ENCODE measurements around the gene PES1.
"Not testable (repeated sequence)": the region's sequence is repeated elsewhere in the genome, so short reads cannot be mapped to it uniquely, and the experiment has no call there.

PES1 gene

GRCh38 chr22:30568137-30568805, 23.4 kb downstream of the PES1 start:
- Histone ChIP-seq H3K27me3 (ENCODE audit: control insufficient read depth in 5 of 5, insufficient read depth in 4 of 5, low read length in 5 of 5) (peaks cover 4 to 10% (median 8%) of the 10 kb centered on the region in 5 donors), H3K9me3 (ENCODE audit: control insufficient read depth in 5 of 5, low read length in 5 of 5) (no peaks in the 10 kb centered on the region), H3K36me3 (ENCODE audit: control insufficient read depth in 5 of 5, insufficient read depth in 5 of 5, low read length in 5 of 5) (no peaks in the 10 kb centered on the region), H3K4me1 (ENCODE audit: control insufficient read depth in 5 of 5, insufficient read depth in 5 of 5, low read length in 5 of 5) (no peaks in the 10 kb centered on the region), H3K4me3 (ENCODE audit: low read depth in 1 of 5, low read length in 5 of 5) (no peak overlapping the region), H3K9ac (ENCODE audit: low read length in 5 of 5) (no peak overlapping the region), H3K27ac (ENCODE audit: low read depth, low read length) (no peak overlapping the region)

- not testable (repeated sequence) for H3K36me3 ChIP-seq (ENCODE audit: control insufficient read depth in 5 of 5, insufficient read depth in 5 of 5, low read length in 5 of 5); H3K27ac ChIP-seq (ENCODE audit: low read depth, low read length); H3K4me1 ChIP-seq (ENCODE audit: control insufficient read depth in 5 of 5, insufficient read depth in 5 of 5, low read length in 5 of 5); H3K9ac ChIP-seq (ENCODE audit: low read length in 5 of 5); H3K4me3 ChIP-seq (ENCODE audit: low read depth in 1 of 5, low read length in 5 of 5); H3K9me3 ChIP-seq (ENCODE audit: control insufficient read depth in 5 of 5, low read length in 5 of 5)
- peaks cover 4 to 14% (median 8%) of the 10 kb centered on the region in 5 donors for H3K27me3 ChIP-seq (ENCODE audit: control insufficient read depth in 5 of 5, insufficient read depth in 4 of 5, low read length in 5 of 5)
These were observed 24.4 kb downstream of the PES1 start for GRCh38 chr22:30567277-30567676.

DNA sequence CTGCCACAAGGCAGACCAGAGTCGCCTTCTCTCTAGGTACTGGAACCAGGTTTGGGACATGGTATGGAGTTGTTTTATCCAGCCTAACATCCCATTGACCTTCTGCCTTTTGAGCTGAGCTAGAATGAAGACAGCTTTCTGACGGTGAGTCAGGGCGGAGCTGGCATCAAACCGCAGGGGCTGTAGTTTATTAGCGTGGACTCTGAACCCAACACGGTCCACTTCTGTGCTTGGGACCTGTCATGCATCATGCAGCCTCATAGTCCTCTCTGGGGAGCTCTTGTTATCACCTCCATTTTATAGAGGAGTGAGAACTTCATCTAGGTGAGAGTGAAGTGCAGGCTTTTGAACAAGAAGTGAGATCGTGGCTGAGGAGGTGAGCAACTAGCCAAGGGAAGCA, 25.6 kb downstream of the PES1 start:
- no peaks in the 10 kb centered on the region for H3K36me3 ChIP-seq (ENCODE audit: control insufficient read depth in 5 of 5, insufficient read depth in 5 of 5, low read length in 5 of 5)
- H3K9me3 ChIP-seq (ENCODE audit: control insufficient read depth in 5 of 5, low read length in 5 of 5), result no peaks in the 10 kb centered on the region
- no peak overlapping the region for H3K9ac ChIP-seq (ENCODE audit: low read length in 5 of 5)
- H3K4me3 ChIP-seq (ENCODE audit: low read depth in 1 of 5, low read length in 5 of 5), result no peak overlapping the region
- no peak overlapping the region for H3K27ac ChIP-seq (ENCODE audit: low read depth, low read length)
- H3K4me1 ChIP-seq (ENCODE audit: control insufficient read depth in 5 of 5, insufficient read depth in 5 of 5, low read length in 5 of 5), result no peaks in the 10 kb centered on the region
- H3K27me3 ChIP-seq (ENCODE audit: control insufficient read depth in 5 of 5, insufficient read depth in 4 of 5, low read length in 5 of 5), result peaks cover 8 to 20% (median 12%) of the 10 kb centered on the region in 5 donors

- Histone ChIP-seq H3K9me3 (ENCODE audit: control insufficient read depth in 5 of 5, low read length in 5 of 5) (no peaks in the 10 kb centered on the region), H3K27ac (ENCODE audit: low read depth, low read length) (no peak overlapping the region), H3K4me3 (ENCODE audit: low read depth in 1 of 5, low read length in 5 of 5) (no peak overlapping the region), H3K36me3 (ENCODE audit: control insufficient read depth in 5 of 5, insufficient read depth in 5 of 5, low read length in 5 of 5) (no peaks in the 10 kb centered on the region), H3K27me3 (ENCODE audit: control insufficient read depth in 5 of 5, insufficient read depth in 4 of 5, low read length in 5 of 5) (peaks cover 8 to 21% (median 11%) of the 10 kb centered on the region in 5 donors), H3K9ac (ENCODE audit: low read length in 5 of 5) (no peak overlapping the region), H3K4me1 (ENCODE audit: control insufficient read depth in 5 of 5, insufficient read depth in 5 of 5, low read length in 5 of 5) (no peaks in the 10 kb centered on the region)
These were observed 26.4 kb downstream of the PES1 start for GRCh38 chr22:30565341-30565740.

DNA sequence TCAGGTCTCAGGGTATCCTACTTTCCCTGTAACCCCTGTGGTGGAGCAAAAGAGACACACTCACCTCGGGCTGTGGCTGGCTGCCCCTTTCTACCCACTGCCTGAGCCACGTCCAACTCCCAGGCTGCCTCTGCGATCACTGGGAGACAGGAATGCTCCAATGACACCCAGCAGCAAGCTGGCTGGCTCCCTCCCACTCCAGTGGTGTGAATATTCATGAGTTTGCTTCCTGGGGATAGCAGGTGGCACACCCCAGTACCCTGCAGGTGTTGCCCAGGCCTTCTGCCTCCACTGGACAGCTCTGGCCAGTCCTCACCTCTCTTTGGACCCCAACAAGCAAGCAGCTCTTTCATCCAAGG, 27.0 kb downstream of the PES1 start:
- Histone ChIP-seq H3K9ac (ENCODE audit: low read length in 5 of 5) (no peak overlapping the region), H3K4me1 (ENCODE audit: control insufficient read depth in 5 of 5, insufficient read depth in 5 of 5, low read length in 5 of 5) (no peaks in the 10 kb centered on the region), H3K27ac (ENCODE audit: low read depth, low read length) (no peak overlapping the region), H3K9me3 (ENCODE audit: control insufficient read depth in 5 of 5, low read length in 5 of 5) (no peaks in the 10 kb centered on the region), H3K4me3 (ENCODE audit: low read depth in 1 of 5, low read length in 5 of 5) (no peak overlapping the region), H3K36me3 (ENCODE audit: control insufficient read depth in 5 of 5, insufficient read depth in 5 of 5, low read length in 5 of 5) (no peaks in the 10 kb centered on the region), H3K27me3 (ENCODE audit: control insufficient read depth in 5 of 5, insufficient read depth in 4 of 5, low read length in 5 of 5) (peaks cover 8 to 22% (median 11%) of the 10 kb centered on the region in 5 donors)

DNA sequence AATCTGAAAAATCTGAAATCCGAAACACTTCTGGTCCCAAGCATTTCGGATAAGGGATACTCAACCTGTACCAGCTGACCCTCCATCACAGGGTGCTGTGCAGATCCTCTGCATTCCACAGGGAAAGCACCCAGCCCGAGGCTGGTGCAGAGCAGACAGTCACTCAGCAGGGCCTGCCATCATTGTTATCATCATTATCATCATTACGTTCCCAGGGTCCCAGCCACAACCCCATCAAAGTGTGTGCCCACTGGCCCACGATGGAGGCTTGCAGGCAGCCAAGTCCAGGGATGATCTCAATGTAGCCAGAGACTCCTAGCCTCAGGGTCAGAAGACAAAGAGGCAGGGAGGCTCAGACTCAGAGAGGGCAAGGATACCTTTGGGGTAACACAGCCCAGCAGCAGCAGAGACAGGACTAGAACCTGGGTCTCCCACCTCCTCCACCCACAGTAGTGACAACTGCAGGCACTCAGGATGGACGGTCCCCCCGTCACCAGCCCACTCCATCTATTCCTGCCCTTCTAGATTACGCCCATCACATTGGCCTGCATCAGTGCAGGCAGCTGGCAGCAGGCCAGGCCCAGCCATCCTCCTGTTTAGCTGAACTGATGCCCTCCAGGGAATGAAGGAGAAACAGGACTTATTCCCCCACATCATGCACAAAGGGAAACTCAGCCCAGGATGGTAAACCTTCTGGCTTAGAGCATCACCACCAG, 27.5 kb downstream of the PES1 start:
- H3K27me3 ChIP-seq (ENCODE audit: control insufficient read depth in 5 of 5, insufficient read depth in 4 of 5, low read length in 5 of 5), result peaks cover 8 to 25% (median 10%) of the 10 kb centered on the region in 5 donors
- H3K9me3 ChIP-seq (ENCODE audit: control insufficient read depth in 5 of 5, low read length in 5 of 5), result no peaks in the 10 kb centered on the region
- H3K4me1 ChIP-seq (ENCODE audit: control insufficient read depth in 5 of 5, insufficient read depth in 5 of 5, low read length in 5 of 5), result no peaks in the 10 kb centered on the region
- H3K4me3 ChIP-seq (ENCODE audit: low read depth in 1 of 5, low read length in 5 of 5), result no peak overlapping the region
- H3K36me3 ChIP-seq (ENCODE audit: control insufficient read depth in 5 of 5, insufficient read depth in 5 of 5, low read length in 5 of 5), result no peaks in the 10 kb centered on the region
- H3K9ac ChIP-seq (ENCODE audit: low read length in 5 of 5), result no peak overlapping the region
- H3K27ac ChIP-seq (ENCODE audit: low read depth, low read length), result no peak overlapping the region

DNA sequence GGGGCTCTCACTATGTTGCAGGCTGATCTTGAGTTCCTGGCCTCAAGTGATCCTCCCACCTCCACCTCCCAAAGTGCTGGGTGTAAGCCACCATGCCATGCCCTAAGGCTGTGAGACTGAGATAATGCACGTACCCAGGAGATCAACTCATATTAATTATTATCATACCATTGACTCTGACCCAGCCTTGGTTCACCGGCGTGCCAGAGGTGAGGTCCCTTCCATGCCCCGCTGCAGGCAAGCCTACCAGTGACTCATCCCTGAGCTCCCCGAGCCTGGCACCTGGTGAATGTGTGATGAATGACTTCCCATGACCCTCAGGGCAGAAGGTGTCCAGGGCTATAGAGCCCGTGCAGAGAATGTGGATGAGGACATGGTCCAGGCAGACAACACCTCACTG, 29.3 kb downstream of the PES1 start:
- Histone ChIP-seq H3K27me3 (ENCODE audit: control insufficient read depth in 5 of 5, insufficient read depth in 4 of 5, low read length in 5 of 5) (peaks cover 2 to 22% (median 8%) of the 10 kb centered on the region in 5 donors), H3K36me3 (ENCODE audit: control insufficient read depth in 5 of 5, insufficient read depth in 5 of 5, low read length in 5 of 5) (no peaks in the 10 kb centered on the region), H3K27ac (ENCODE audit: low read depth, low read length) (no peak overlapping the region), H3K4me1 (ENCODE audit: control insufficient read depth in 5 of 5, insufficient read depth in 5 of 5, low read length in 5 of 5) (no peaks in the 10 kb centered on the region), H3K9me3 (ENCODE audit: control insufficient read depth in 5 of 5, low read length in 5 of 5) (no peaks in the 10 kb centered on the region), H3K4me3 (ENCODE audit: low read depth in 1 of 5, low read length in 5 of 5) (no peak overlapping the region), H3K9ac (ENCODE audit: low read length in 5 of 5) (no peak overlapping the region)

DNA sequence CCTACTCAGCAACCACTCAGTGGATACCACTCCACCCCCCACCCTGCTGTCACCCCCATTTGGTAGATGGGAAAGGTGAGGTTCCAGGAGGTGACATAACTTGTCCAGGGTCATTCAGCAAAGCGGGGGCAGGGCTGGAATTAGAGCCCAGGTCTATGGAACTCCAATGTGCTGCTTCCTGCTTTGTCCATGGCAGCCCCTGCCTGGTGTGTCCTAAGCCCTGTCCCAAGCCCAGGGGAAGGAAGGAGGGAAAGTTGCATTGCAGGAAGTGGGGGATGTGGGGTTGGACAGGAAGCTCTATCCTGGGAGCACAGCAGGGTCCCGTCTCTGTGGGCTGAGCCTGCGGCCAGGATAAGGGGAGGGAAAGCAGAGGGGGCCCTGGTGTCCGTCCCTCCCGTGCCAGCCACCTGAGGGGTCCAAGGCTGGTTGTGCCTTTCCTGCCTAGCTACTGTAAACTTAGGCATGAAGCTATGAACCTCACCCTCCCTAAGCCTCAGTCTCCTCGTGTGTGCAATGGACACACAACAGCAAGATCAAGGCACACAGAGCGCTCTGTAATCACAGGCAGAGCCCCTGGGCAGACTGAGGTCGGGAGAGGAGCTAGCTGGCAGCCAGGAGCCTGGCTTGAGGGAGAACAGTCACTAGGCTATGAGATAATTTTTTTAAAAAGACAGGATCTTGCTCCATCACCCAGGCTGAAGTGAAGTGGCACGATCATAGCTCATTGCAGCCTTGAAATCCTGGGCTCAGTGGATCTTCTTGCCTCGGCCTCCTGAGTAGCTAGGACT, 30.1 kb downstream of the PES1 start:
- H3K27me3 ChIP-seq (ENCODE audit: control insufficient read depth in 5 of 5, insufficient read depth in 4 of 5, low read length in 5 of 5), result peaks cover 2 to 22% (median 8%) of the 10 kb centered on the region in 5 donors
- no peak overlapping the region for H3K9ac ChIP-seq (ENCODE audit: low read length in 5 of 5)
- H3K27ac ChIP-seq (ENCODE audit: low read depth, low read length), result no peak overlapping the region
- H3K4me3 ChIP-seq (ENCODE audit: low read depth in 1 of 5, low read length in 5 of 5), result no peak overlapping the region
- no peaks in the 10 kb centered on the region for H3K4me1 ChIP-seq (ENCODE audit: control insufficient read depth in 5 of 5, insufficient read depth in 5 of 5, low read length in 5 of 5)
- no peaks in the 10 kb centered on the region for H3K36me3 ChIP-seq (ENCODE audit: control insufficient read depth in 5 of 5, insufficient read depth in 5 of 5, low read length in 5 of 5)
- no peaks in the 10 kb centered on the region for H3K9me3 ChIP-seq (ENCODE audit: control insufficient read depth in 5 of 5, low read length in 5 of 5)

DNA sequence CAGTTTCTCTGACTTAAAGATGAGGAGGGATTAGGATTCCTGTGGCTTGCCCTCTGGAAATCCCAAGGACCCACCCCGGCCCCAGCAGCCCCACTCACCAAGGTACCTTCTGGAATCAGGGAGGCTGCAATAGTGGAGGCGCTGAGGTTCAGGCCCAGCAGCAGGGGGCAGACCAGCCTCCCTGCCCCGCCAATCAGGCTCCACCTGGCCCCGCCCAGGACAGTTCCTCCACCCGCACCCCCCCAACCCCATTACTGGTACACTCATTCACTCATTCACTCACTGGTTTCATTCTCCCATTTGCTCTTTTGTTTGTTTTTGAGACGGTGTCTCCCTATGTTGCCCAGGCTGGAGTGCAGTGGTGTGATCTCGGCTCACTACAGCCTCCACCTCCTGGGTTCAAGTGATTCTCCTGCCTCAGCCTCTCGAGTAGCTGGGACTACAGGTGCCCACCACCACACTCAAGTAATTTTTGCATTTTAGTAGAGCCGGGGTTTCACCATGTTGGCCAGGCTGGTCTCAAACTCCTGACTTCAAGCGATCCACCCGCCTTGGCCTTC, 31.0 kb downstream of the PES1 start:
- not testable (repeated sequence) for H3K9ac ChIP-seq (ENCODE audit: low read length in 5 of 5); H3K36me3 ChIP-seq (ENCODE audit: control insufficient read depth in 5 of 5, insufficient read depth in 5 of 5, low read length in 5 of 5); H3K27ac ChIP-seq (ENCODE audit: low read depth, low read length); H3K4me3 ChIP-seq (ENCODE audit: low read depth in 1 of 5, low read length in 5 of 5); H3K9me3 ChIP-seq (ENCODE audit: control insufficient read depth in 5 of 5, low read length in 5 of 5); H3K4me1 ChIP-seq (ENCODE audit: control insufficient read depth in 5 of 5, insufficient read depth in 5 of 5, low read length in 5 of 5)
- H3K27me3 ChIP-seq (ENCODE audit: control insufficient read depth in 5 of 5, insufficient read depth in 4 of 5, low read length in 5 of 5), result peaks cover 2 to 22% (median 8%) of the 10 kb centered on the region in 5 donors

DNA sequence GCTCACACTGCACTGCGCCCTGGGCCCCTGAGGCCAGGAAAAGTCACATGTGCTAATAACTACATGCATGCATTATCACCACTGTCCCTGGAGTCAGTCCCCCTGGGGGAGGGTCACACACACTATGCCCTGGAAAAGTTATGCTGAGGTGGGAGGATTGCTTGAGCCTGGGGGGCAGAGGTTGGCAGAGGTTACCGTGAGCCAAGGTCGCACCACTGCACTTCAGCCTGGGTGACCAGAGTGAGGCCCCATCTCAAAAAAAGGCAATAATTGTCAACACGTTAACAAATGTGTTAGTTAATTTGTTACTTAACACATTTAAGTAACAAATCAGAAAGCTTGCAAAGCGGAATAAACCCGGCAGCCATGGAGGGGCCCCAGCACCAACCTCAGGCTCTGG, 31.8 kb downstream of the PES1 start:
- no peak overlapping the region for H3K9ac ChIP-seq (ENCODE audit: low read length in 5 of 5)
- H3K27me3 ChIP-seq (ENCODE audit: control insufficient read depth in 5 of 5, insufficient read depth in 4 of 5, low read length in 5 of 5), result peaks cover 2 to 22% (median 8%) of the 10 kb centered on the region in 5 donors
- H3K27ac ChIP-seq (ENCODE audit: low read depth, low read length), result no peak overlapping the region
- H3K36me3 ChIP-seq (ENCODE audit: control insufficient read depth in 5 of 5, insufficient read depth in 5 of 5, low read length in 5 of 5), result no peaks in the 10 kb centered on the region
- no peaks in the 10 kb centered on the region for H3K4me1 ChIP-seq (ENCODE audit: control insufficient read depth in 5 of 5, insufficient read depth in 5 of 5, low read length in 5 of 5)
- H3K4me3 ChIP-seq (ENCODE audit: low read depth in 1 of 5, low read length in 5 of 5), result no peak overlapping the region
- H3K9me3 ChIP-seq (ENCODE audit: control insufficient read depth in 5 of 5, low read length in 5 of 5), result no peaks in the 10 kb centered on the region

All from subcutaneous abdominal adipose tissue (tissue), 5 donors.